ENCODE data around the gene TMEM140. TPM values are rescaled to one million over a fixed set of nuclear protein-coding genes. Genes with fewer than 3 reads are reported as not detected.
A peak's percentile ranks its signal among the peaks of the same experiment; 100 is the strongest.
"Not testable (repeated sequence)": the region's sequence is repeated elsewhere in the genome, so short reads cannot be mapped to it uniquely, and the experiment has no call there.

The TMEM140 gene
- total RNA-seq, 1 donor from 2014 or later: not detected

DNA sequence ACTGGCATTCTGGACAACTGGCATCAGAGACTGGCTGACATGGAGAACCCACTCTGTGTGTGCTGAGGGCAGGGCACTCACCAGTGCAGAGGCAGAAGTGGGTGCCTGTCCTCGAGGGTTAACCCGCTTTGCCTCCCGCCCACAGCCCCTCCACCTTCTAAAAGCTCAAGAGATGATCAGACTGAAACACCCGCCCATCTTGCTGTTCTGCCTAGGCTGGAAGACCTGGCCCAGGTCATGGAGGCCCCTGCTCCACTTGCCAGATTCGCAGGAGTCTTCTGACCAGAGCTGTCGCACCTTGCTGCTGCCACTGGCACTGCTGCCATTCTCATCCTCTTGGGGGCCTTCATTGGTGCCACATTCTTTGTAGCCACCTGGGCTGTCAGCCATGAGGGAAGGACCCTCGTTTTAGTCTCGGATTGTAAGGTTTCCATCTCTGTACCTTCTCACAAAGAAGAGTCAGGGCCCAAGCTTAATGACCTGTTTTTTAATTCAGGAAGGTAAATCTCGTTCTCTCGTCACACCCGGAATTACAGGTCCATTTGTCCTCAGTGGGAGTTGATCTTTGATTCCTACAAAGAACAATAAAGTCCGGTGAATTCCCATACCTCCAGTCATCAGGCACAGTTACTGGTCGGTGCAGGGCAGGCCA, 20.7 kb downstream of the TMEM140 start:
- H3K36me3 Mint-ChIP-seq (ENCODE audit: low read depth, unreplicated experiment): peaks cover 48% of the 10 kb centered on the region
- peaks cover 29% of the 10 kb centered on the region for H3K27me3 Mint-ChIP-seq (ENCODE audit: unreplicated experiment)

DNA sequence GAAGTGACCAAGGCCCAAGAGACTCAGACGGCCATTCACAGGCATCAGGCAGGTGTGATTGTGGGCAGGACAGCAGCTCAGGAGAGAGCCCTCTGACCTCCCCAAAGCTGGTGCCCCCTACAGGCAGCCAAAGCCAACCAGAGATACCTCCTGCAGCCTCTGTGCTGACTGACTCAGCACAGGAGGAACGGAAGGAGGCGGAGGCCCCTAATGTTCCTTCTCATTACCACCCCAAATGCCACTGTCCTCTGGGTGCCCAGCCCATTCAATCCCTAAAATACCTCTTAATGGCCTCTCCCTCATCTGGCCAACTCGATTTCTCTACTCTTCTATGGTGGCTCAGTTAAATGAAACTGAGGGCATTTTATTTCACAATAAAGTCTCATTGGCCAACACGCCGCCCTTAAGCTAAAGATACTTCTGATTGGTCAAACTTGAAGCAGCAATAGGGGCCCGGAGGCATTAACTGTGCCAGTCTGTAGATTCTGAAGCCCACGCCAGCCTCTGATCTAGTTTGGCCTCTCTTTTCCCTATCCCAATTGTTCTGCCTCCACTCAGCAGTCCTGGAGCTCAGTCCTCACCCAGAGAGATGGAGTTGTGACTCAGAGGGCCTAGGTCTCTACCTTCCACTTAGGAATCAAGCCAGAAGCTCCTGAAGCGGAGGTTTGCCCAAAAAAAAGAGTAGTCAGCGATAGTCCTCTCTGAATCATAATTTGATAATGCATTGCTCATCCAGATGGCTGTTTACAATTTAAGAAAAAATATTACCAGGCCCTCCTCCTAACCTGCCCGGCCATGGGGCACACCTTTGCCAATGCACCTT, 21.5 kb downstream of the TMEM140 start:
- peak; percentile 44 for DNase-seq (ENCODE audit: low spot score)
- peak overlapping the region; percentile 95 for H3K4me3 Mint-ChIP-seq (ENCODE audit: unreplicated experiment)
- peaks cover 42% of the 10 kb centered on the region for H3K4me1 Mint-ChIP-seq (ENCODE audit: unreplicated experiment)
- no peaks in the 10 kb centered on the region for H3K9me3 Mint-ChIP-seq (ENCODE audit: unreplicated experiment)
- peaks cover 42% of the 10 kb centered on the region for H3K36me3 Mint-ChIP-seq (ENCODE audit: low read depth, unreplicated experiment)
- H3K27me3 Mint-ChIP-seq (ENCODE audit: unreplicated experiment): peaks cover 26% of the 10 kb centered on the region
- peak overlapping the region; percentile 89 for H3K27ac Mint-ChIP-seq (ENCODE audit: unreplicated experiment)
- TF ChIP-seq, protein P1, sequence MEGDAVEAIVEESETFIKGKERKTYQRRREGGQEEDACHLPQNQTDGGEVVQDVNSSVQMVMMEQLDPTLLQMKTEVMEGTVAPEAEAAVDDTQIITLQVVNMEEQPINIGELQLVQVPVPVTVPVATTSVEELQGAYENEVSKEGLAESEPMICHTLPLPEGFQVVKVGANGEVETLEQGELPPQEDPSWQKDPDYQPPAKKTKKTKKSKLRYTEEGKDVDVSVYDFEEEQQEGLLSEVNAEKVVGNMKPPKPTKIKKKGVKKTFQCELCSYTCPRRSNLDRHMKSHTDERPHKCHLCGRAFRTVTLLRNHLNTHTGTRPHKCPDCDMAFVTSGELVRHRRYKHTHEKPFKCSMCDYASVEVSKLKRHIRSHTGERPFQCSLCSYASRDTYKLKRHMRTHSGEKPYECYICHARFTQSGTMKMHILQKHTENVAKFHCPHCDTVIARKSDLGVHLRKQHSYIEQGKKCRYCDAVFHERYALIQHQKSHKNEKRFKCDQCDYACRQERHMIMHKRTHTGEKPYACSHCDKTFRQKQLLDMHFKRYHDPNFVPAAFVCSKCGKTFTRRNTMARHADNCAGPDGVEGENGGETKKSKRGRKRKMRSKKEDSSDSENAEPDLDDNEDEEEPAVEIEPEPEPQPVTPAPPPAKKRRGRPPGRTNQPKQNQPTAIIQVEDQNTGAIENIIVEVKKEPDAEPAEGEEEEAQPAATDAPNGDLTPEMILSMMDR (IDR thresholded peaks at IDR 0.05; ENCODE audit: unreplicated experiment): peak; percentile 27

More for the DNA sequence above, 20.7 kb downstream of the TMEM140 start:
- TF ChIP-seq, protein P1 (IDR thresholded peaks at IDR 0.05; ENCODE audit: unreplicated experiment): no peak
- Mint-ChIP-seq H3K9me3 (ENCODE audit: unreplicated experiment) (no peaks in the 10 kb centered on the region), H3K27ac (ENCODE audit: unreplicated experiment) (peak overlapping the region; percentile 64), H3K4me1 (ENCODE audit: unreplicated experiment) (peaks cover 42% of the 10 kb centered on the region), H3K4me3 (ENCODE audit: unreplicated experiment) (peak overlapping the region; percentile 95)
- DNase-seq (ENCODE audit: low spot score): no peak

DNA sequence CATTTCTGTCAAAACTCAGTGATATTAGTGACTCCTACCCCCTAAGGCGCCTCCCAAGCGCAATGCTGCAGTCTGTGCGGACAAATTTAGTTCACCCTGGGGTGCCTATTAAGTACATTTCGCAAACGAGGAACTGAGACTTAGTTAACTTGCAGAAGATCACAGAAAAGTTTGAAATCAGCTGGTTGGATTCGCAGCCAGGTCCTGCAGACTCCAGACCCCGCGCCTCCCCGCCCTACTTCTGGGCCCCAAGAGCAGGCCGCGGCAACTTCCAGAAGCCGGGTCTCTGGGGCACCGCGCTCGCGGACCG, 22.0 kb downstream of the TMEM140 start:
- DNase-seq (ENCODE audit: low spot score): no peak
- Mint-ChIP-seq H3K4me1 (ENCODE audit: unreplicated experiment) (peaks cover 42% of the 10 kb centered on the region), H3K4me3 (ENCODE audit: unreplicated experiment) (peak overlapping the region; percentile 95)

DNA sequence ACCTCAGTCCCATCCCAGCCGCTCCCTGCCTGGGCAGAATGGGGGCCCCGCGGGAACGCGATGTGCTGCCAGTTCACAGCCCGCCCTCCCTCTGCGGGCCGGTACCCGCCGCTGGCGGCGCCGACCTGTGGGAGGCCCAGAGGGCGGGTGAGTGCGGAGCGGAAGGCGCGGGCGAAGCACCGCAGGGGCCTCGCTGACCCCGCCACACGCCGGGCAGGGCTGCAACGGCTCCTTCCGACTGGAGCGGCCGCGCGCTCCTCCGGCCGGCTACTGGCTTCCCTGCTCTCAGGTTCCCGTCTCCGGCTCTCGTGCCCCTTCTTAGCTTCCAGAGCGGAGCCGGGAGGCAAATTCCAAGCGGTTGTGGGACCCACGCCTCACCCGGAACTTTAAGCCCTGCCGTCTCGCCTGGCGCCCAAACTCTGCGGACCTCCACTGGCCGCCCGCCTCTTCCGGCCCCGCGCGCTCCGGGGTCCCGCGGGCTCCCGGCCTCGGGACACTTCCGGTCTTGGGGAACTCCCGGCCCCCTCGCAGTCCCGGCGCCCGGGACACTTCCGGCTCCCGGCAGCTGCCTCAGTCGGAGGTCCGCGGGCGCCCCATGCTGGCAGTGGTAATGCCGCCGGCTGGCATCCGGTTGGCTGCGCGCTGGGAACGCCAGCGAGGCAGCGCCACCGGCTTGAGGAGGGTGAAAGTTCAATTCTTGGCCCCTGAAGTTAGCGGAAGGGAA, 22.6 kb downstream of the TMEM140 start, which contains the start of gene CYREN:
Gene CYREN, minus strand, starts transcription at position 434 of the 724 bp plus-strand sequence. CDS start 1,785 bp downstream, outside the sequence.
- peak within 1 kb of the TSS; percentile 91 for H3K27ac Mint-ChIP-seq (ENCODE audit: unreplicated experiment)
- DNase-seq (ENCODE audit: low spot score): peak; percentile 94
- H3K27me3 Mint-ChIP-seq (ENCODE audit: unreplicated experiment): peaks cover 26% of the 10 kb centered on the region
- peak within 1 kb of the TSS; percentile 95 for H3K4me3 Mint-ChIP-seq (ENCODE audit: unreplicated experiment)
- H3K9me3 Mint-ChIP-seq (ENCODE audit: unreplicated experiment): no peaks in the 10 kb centered on the region
- peaks cover 33% of the 10 kb centered on the region for H3K36me3 Mint-ChIP-seq (ENCODE audit: low read depth, unreplicated experiment)
- TF ChIP-seq, protein P1 (IDR thresholded peaks at IDR 0.05; ENCODE audit: unreplicated experiment): peak; percentile 43
- H3K4me1 Mint-ChIP-seq (ENCODE audit: unreplicated experiment): peaks cover 42% of the 10 kb centered on the region

More for the DNA sequence above, 22.0 kb downstream of the TMEM140 start:
- Mint-ChIP-seq H3K27me3 (ENCODE audit: unreplicated experiment) (peaks cover 26% of the 10 kb centered on the region), H3K36me3 (ENCODE audit: low read depth, unreplicated experiment) (peaks cover 38% of the 10 kb centered on the region), H3K9me3 (ENCODE audit: unreplicated experiment) (no peaks in the 10 kb centered on the region), H3K27ac (ENCODE audit: unreplicated experiment) (peak overlapping the region; percentile 89)
- TF ChIP-seq, protein P1 (IDR thresholded peaks at IDR 0.05; ENCODE audit: unreplicated experiment): no peak

DNA sequence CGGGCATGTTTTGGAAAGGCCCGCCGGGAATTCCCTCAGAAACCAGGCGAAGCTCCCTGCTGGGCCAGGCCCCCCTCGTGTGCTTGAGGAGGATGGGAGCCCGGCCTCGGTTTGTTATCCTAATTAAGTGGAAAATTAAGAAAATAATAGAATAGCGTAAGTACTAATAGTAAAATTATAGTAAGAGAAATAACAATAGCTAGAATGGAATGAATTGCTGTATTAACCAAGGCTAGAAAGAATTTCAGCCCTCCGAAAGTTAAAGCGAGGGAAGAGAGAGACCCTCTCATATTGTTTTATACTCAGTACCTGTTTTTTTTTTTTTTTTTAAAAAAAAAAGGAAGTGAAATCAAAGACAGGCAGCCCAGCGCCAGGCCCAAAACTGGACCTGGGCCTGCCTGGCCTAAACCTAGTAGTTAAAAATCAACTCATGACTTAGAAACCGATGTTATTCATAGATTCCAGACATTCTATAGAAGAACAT, 23.2 kb downstream of the TMEM140 start:
- peak overlapping the region; percentile 91 for H3K27ac Mint-ChIP-seq (ENCODE audit: unreplicated experiment)

DNA sequence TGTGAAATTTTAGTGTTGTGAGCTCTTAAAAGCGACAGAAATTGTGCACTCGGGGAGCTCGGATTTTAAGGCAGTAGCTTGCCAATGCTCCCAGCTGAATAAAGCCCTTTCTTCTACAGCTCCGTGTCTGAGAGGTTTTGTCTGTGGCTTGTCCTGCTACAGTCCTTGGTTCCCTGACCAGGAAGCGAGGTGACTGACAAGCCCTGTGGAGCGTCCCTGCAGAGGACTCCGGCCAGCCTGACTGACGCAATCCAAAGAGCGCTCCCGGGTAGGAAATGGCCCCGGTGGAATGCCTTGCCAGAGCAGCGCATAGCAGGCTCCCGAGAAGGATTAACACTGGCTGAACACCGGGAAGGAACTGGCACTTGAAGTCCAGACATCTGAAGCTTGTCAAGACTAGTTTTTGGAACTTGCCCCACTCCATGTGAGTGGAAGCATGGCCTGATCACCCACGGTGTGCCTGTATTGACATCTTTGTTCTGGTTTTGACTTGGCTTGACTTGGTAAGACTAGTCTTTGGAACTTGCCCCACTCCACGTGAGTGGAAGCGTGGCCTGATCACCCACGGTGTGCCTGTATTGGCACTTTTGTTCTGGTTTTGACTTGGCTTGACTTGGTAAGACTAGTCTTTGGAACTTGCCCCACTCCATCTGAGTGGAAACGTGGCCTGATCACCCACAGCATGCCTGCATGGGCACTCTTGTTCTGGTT, 23.9 kb downstream of the TMEM140 start:
- peak overlapping the region; percentile 91 for H3K27ac Mint-ChIP-seq (ENCODE audit: unreplicated experiment)
- peak overlapping the region; percentile 82 for H3K4me3 Mint-ChIP-seq (ENCODE audit: unreplicated experiment)
- peaks cover 20% of the 10 kb centered on the region for H3K36me3 Mint-ChIP-seq (ENCODE audit: low read depth, unreplicated experiment)
- H3K9me3 Mint-ChIP-seq (ENCODE audit: unreplicated experiment); DNase-seq (ENCODE audit: low spot score): not testable (repeated sequence)
- H3K4me1 Mint-ChIP-seq (ENCODE audit: unreplicated experiment): peaks cover 37% of the 10 kb centered on the region
- peaks cover 24% of the 10 kb centered on the region for H3K27me3 Mint-ChIP-seq (ENCODE audit: unreplicated experiment)

More for the DNA sequence above, 23.2 kb downstream of the TMEM140 start:
- Mint-ChIP-seq H3K36me3 (ENCODE audit: low read depth, unreplicated experiment) (peaks cover 27% of the 10 kb centered on the region), H3K27me3 (ENCODE audit: unreplicated experiment) (peaks cover 26% of the 10 kb centered on the region), H3K4me3 (ENCODE audit: unreplicated experiment) (peak overlapping the region; percentile 82), H3K4me1 (ENCODE audit: unreplicated experiment) (peaks cover 42% of the 10 kb centered on the region)
- DNase-seq (ENCODE audit: low spot score); H3K9me3 Mint-ChIP-seq (ENCODE audit: unreplicated experiment): not testable (repeated sequence)

DNA sequence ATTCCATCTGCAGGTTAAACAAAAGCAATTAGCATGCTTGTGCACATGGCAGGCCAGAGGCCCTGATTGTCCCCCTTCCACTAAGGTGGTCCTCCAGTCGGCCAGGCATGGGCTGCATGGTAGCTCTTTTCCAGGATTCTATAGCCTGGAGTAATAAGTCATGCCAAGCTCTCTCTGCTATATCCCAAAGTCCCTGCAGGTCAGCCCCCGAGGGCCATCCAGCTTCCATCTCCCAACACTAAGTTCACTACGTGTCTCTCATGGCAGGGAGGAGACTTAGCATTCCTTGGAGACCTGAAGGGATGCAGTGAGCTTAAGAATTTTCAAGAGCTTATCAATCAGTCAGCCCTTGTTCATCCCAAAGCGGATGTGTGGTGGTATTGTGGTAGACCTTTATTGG, 26.0 kb downstream of the TMEM140 start:
- Mint-ChIP-seq H3K36me3 (ENCODE audit: low read depth, unreplicated experiment) (peaks cover 11% of the 10 kb centered on the region), H3K4me1 (ENCODE audit: unreplicated experiment) (peaks cover 18% of the 10 kb centered on the region)
- H3K27ac Mint-ChIP-seq (ENCODE audit: unreplicated experiment); DNase-seq (ENCODE audit: low spot score); H3K4me3 Mint-ChIP-seq (ENCODE audit: unreplicated experiment); H3K9me3 Mint-ChIP-seq (ENCODE audit: unreplicated experiment); H3K27me3 Mint-ChIP-seq (ENCODE audit: unreplicated experiment): not testable (repeated sequence)

Measured in endothelial cell (in vitro differentiated cells).